ENCODE measurements around the gene CDC14B.

- no peak for TF ChIP-seq CTCF (IDR thresholded peaks at IDR 0.05; ENCODE audit: insufficient read depth, low read length, poor library complexity, severe bottlenecking)
- TF ChIP-seq EZH2phosphoT487 (conservative IDR thresholded peaks at IDR 0.05; ENCODE audit: low read length): no peak
These were observed 7.3 kb downstream of the CDC14B start for GRCh38 chr9:96612105-96612965.
